GM12878 (cell line): ENCODE results near the gene UTS2R.

ENCODE experiments used
- CHD2 ChIP-seq: IDR thresholded peaks from 2 replicates; pipeline ENCODE4 v1.6.1; 2011; ENCODE audit warnings: low read depth, low read length, improper control_type of control experiment, borderline replicate concordance
- CHD4 ChIP-seq: fragments of 200-600 bp; sonication (generic); IDR thresholded peaks from 2 replicates; pipeline ENCODE4 v1.6.1; 2016; ENCODE audit warnings: mild to moderate bottlenecking
- EZH2 ChIP-seq: IDR thresholded peaks from 2 replicates; pipeline ENCODE4 v1.6.1; 2012; ENCODE audit warnings: low read depth, mild to moderate bottlenecking, control low read depth, inconsistent platforms, low read length, borderline replicate concordance; ENCODE audit not compliant: control insufficient read depth
- FOS ChIP-seq: IDR thresholded peaks from 3 replicates; pipeline ENCODE4 v1.6.1; 2011; ENCODE audit warnings: borderline replicate concordance; ENCODE audit not compliant: insufficient read length; ENCODE audit errors: extremely low read depth
- HCFC1 ChIP-seq: fragments of 150-350 bp; IDR thresholded peaks from 2 replicates; pipeline ENCODE4 v1.6.1; 2014; ENCODE audit warnings: low read length
- MYC ChIP-seq: IDR thresholded peaks from 2 replicates; pipeline ENCODE4 v1.6.1; 2011; ENCODE audit warnings: mild to moderate bottlenecking, low read length, moderate library complexity, inconsistent platforms; ENCODE audit not compliant: insufficient read depth, insufficient replicate concordance, insufficient read length, severe bottlenecking
- POLR2A ChIP-seq: IDR thresholded peaks from 2 replicates; pipeline ENCODE4 v1.6.1; 2011; ENCODE audit warnings: low read depth, mild to moderate bottlenecking, low read length
- SP1 ChIP-seq: IDR thresholded peaks from one replicate; pipeline ENCODE4 v1.6.1; 2011; ENCODE audit warnings: low read depth, low read length
- ZSCAN29 ChIP-seq: fragments of 450-650 bp; IDR thresholded peaks from 2 replicates; pipeline ENCODE4 v1.6.1; 2017; ENCODE audit warnings: mild to moderate bottlenecking, moderate library complexity
- TF ChIP-seq, protein P1 (sequence below): fragments of 450-650 bp; IDR thresholded peaks from 2 replicates; pipeline ENCODE4 v1.6.1; 2016; ENCODE audit warnings: mild to moderate bottlenecking
- TF ChIP-seq, protein P2 (sequence below): IDR thresholded peaks from 2 replicates; pipeline ENCODE4 v1.6.1; 2011; ENCODE audit warnings: mild to moderate bottlenecking, low read depth, low read length, moderate library complexity; ENCODE audit not compliant: insufficient replicate concordance
- TF ChIP-seq, protein P3 (sequence below): IDR thresholded peaks from 2 replicates; pipeline ENCODE4 v1.6.1; 2012; ENCODE audit warnings: low read depth, low read length, improper control_type of control experiment
- TF ChIP-seq, protein P4 (sequence below), 3 experiments: IDR thresholded peaks in 2 of 3; conservative IDR thresholded peaks in 1 of 3; 2 replicates each; pipeline ENCODE4 v1.5.1; 2011; ENCODE audit warnings: low read depth in 3 of 3, low read length in 3 of 3, mild to moderate bottlenecking in 3 of 3, control low read depth in 2 of 3, moderate library complexity in 2 of 3, inconsistent platforms in 1 of 3, mixed read lengths in 1 of 3; ENCODE audit not compliant: control insufficient read depth in 2 of 3, insufficient read depth in 1 of 3; ENCODE audit errors: extremely low read depth in 1 of 3

DNA sequence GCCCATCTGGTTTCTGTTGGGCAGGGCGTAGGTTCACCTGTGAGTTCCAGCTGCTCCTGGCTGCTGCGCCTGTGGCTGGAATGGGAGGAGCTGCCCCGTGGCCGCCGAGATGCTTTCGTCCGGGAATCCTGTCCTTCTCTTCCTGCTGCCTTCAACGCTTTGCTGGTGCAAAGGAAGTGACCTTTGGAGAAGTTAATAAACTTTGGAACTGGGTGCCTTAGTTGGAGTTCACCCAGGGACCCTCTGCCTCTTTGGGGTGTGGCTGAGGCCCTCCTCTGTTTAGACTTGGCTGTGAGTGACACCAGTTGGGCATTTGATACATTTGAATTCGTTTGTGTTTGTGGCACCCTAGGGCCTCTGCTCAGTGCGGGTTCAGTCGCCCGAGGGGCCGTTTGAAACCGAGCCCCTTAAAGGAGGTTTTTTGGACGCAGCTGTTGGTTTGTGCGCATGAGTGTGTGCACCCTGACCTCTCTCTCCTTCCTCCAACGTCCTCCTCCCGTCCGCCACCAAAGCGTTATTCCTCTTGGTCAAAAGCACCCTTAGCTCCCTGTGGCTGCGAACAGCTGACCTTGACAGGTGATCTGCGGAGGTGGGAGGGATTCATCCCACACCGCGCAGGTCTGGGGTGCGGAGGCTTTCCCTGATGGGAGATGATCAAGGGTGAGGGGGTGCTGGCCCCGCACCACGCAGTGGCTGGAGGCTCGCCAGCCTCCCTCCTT, 29.0 kb upstream of the UTS2R start:
- TF ChIP-seq, protein P1, sequence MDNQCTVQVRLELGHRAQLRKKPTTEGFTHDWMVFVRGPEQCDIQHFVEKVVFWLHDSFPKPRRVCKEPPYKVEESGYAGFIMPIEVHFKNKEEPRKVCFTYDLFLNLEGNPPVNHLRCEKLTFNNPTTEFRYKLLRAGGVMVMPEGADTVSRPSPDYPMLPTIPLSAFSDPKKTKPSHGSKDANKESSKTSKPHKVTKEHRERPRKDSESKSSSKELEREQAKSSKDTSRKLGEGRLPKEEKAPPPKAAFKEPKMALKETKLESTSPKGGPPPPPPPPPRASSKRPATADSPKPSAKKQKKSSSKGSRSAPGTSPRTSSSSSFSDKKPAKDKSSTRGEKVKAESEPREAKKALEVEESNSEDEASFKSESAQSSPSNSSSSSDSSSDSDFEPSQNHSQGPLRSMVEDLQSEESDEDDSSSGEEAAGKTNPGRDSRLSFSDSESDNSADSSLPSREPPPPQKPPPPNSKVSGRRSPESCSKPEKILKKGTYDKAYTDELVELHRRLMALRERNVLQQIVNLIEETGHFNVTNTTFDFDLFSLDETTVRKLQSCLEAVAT = no peak
- TF ChIP-seq HCFC1 = no peak
- TF ChIP-seq, protein P2, sequence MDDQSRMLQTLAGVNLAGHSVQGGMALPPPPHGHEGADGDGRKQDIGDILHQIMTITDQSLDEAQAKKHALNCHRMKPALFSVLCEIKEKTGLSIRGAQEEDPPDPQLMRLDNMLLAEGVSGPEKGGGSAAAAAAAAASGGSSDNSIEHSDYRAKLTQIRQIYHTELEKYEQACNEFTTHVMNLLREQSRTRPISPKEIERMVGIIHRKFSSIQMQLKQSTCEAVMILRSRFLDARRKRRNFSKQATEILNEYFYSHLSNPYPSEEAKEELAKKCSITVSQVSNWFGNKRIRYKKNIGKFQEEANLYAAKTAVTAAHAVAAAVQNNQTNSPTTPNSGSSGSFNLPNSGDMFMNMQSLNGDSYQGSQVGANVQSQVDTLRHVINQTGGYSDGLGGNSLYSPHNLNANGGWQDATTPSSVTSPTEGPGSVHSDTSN = no peak
- TF ChIP-seq MYC = no peak
- TF ChIP-seq, protein P3, sequence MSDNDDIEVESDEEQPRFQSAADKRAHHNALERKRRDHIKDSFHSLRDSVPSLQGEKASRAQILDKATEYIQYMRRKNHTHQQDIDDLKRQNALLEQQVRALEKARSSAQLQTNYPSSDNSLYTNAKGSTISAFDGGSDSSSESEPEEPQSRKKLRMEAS = no peak
- no peak for TF ChIP-seq CHD2
- TF ChIP-seq FOS = no peak
- TF ChIP-seq CHD4 = no peak
- TF ChIP-seq SP1 = no peak
- TF ChIP-seq, protein P4, sequence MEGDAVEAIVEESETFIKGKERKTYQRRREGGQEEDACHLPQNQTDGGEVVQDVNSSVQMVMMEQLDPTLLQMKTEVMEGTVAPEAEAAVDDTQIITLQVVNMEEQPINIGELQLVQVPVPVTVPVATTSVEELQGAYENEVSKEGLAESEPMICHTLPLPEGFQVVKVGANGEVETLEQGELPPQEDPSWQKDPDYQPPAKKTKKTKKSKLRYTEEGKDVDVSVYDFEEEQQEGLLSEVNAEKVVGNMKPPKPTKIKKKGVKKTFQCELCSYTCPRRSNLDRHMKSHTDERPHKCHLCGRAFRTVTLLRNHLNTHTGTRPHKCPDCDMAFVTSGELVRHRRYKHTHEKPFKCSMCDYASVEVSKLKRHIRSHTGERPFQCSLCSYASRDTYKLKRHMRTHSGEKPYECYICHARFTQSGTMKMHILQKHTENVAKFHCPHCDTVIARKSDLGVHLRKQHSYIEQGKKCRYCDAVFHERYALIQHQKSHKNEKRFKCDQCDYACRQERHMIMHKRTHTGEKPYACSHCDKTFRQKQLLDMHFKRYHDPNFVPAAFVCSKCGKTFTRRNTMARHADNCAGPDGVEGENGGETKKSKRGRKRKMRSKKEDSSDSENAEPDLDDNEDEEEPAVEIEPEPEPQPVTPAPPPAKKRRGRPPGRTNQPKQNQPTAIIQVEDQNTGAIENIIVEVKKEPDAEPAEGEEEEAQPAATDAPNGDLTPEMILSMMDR (IDR thresholded peaks at IDR 0.05 in 2 of 3, conservative IDR thresholded peaks at IDR 0.05 in 1 of 3; ENCODE audit: control insufficient read depth in 2 of 3, extremely low read depth in 1 of 3, insufficient read depth in 1 of 3, low read depth in 3 of 3, low read length in 3 of 3) = no peak
- no peak for TF ChIP-seq ZSCAN29
- TF ChIP-seq POLR2A = no peak
- no peak for TF ChIP-seq EZH2
